ENCODE measurements around the gene CDKN1B. TPM values are rescaled to one million over a fixed set of nuclear protein-coding genes. Genes with fewer than 3 reads are reported as not detected.

CDKN1B gene
- total and polyA plus RNA-seq, 2 of the 13 experiments (the other 11 are each of a cell fraction or from before 2014, with no cell fraction given) = 20.1 to 37.2 TPM

DNA sequence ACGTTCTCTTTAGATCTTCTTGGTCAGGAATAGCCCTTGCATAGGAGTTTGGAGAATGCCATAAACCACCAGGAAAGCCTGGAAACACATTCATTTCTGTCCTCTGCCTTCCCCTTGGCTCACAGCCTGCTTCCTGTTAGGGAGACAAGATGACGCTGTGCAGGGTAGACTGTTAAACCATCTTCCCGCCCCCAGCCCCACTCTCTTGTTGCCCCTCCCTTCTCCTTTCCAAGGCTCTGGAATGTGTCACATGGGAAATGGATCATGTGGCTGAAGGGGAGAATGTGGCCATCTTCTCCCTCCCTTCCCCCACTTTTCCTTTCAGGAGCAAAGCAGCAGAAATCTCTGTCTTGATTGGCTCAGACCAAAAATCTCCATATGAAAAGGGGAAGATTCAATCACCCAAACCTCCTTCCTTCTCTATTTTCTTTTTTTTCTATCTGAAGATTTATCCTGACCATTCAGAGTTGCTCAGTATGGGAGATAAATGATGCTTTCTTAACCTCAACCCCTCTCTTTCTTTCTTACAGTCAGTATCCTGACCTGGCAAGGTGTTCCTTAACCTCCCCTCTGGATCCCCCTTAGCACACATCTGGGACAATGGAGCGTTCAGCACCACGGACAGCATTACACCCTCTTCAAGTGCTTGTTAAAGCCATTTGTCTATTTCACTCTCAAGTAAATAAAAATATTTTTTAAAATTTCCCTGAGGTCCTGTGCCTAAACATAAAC, 32.6 kb upstream of the CDKN1B start (continued):
- TF ChIP-seq CSRNP1 (CRISPR knock-in tag; IDR thresholded peaks at IDR 0.05) (no peak), ISL2 (CRISPR knock-in tag; IDR thresholded peaks at IDR 0.05) (no peak), YY1 (IDR thresholded peaks at IDR 0.05; ENCODE audit: insufficient read depth, insufficient replicate concordance, low read depth, low read length) (no peak), CHCHD3 (CRISPR knock-in tag; IDR thresholded peaks at IDR 0.05) (no peak), DR1 (CRISPR knock-in tag; IDR thresholded peaks at IDR 0.05) (no peak), ZNF331 (CRISPR knock-in tag; IDR thresholded peaks at IDR 0.05) (peak; percentile 41; the same call in 1 of the 2 replicates), ZNF292 (CRISPR knock-in tag; IDR thresholded peaks at IDR 0.05; ENCODE audit: borderline replicate concordance, low read depth) (no peak), ZBTB42 (CRISPR knock-in tag; IDR thresholded peaks at IDR 0.05) (no peak), KDM3A (CRISPR knock-in tag; IDR thresholded peaks at IDR 0.05; ENCODE audit: low read depth) (no peak), RARA (CRISPR knock-in tag; IDR thresholded peaks at IDR 0.05) (peak; percentile 21; the same call in 1 of the 2 replicates), ATF7-NPFF (CRISPR knock-in tag; IDR thresholded peaks at IDR 0.05; ENCODE audit: low read depth) (no peak), POGZ (CRISPR knock-in tag; IDR thresholded peaks at IDR 0.05) (no peak), ZNF557 (CRISPR knock-in tag; IDR thresholded peaks at IDR 0.05) (no peak), MEIS1 (CRISPR knock-in tag; IDR thresholded peaks at IDR 0.05; ENCODE audit: borderline replicate concordance) (no peak), IRF2 (CRISPR knock-in tag; IDR thresholded peaks at IDR 0.05) (no peak), ZMYM3 (CRISPR knock-in tag; IDR thresholded peaks at IDR 0.05) (no peak), KLF16 (CRISPR knock-in tag; IDR thresholded peaks at IDR 0.05) (0 out of 4 replicates have a peak, but pooled peaks of 1 of the 2 experiments have one; percentile 43), ZNF644 (CRISPR knock-in tag; IDR thresholded peaks at IDR 0.05; ENCODE audit: low read depth) (peak; percentile 32; the same call in 1 of the 2 replicates)
- TF ChIP-seq, protein P1, sequence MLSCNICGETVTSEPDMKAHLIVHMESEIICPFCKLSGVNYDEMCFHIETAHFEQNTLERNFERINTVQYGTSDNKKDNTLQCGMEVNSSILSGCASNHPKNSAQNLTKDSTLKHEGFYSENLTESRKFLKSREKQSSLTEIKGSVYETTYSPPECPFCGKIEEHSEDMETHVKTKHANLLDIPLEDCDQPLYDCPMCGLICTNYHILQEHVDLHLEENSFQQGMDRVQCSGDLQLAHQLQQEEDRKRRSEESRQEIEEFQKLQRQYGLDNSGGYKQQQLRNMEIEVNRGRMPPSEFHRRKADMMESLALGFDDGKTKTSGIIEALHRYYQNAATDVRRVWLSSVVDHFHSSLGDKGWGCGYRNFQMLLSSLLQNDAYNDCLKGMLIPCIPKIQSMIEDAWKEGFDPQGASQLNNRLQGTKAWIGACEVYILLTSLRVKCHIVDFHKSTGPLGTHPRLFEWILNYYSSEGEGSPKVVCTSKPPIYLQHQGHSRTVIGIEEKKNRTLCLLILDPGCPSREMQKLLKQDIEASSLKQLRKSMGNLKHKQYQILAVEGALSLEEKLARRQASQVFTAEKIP (CRISPR knock-in tag; IDR thresholded peaks at IDR 0.05; ENCODE audit: borderline replicate concordance) = no peak
- TF ChIP-seq, protein P2, sequence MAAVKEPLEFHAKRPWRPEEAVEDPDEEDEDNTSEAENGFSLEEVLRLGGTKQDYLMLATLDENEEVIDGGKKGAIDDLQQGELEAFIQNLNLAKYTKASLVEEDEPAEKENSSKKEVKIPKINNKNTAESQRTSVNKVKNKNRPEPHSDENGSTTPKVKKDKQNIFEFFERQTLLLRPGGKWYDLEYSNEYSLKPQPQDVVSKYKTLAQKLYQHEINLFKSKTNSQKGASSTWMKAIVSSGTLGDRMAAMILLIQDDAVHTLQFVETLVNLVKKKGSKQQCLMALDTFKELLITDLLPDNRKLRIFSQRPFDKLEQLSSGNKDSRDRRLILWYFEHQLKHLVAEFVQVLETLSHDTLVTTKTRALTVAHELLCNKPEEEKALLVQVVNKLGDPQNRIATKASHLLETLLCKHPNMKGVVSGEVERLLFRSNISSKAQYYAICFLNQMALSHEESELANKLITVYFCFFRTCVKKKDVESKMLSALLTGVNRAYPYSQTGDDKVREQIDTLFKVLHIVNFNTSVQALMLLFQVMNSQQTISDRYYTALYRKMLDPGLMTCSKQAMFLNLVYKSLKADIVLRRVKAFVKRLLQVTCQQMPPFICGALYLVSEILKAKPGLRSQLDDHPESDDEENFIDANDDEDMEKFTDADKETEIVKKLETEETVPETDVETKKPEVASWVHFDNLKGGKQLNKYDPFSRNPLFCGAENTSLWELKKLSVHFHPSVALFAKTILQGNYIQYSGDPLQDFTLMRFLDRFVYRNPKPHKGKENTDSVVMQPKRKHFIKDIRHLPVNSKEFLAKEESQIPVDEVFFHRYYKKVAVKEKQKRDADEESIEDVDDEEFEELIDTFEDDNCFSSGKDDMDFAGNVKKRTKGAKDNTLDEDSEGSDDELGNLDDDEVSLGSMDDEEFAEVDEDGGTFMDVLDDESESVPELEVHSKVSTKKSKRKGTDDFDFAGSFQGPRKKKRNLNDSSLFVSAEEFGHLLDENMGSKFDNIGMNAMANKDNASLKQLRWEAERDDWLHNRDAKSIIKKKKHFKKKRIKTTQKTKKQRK (IDR thresholded peaks at IDR 0.05; ENCODE audit: low read length) = no peak
- TF ChIP-seq, protein P3, sequence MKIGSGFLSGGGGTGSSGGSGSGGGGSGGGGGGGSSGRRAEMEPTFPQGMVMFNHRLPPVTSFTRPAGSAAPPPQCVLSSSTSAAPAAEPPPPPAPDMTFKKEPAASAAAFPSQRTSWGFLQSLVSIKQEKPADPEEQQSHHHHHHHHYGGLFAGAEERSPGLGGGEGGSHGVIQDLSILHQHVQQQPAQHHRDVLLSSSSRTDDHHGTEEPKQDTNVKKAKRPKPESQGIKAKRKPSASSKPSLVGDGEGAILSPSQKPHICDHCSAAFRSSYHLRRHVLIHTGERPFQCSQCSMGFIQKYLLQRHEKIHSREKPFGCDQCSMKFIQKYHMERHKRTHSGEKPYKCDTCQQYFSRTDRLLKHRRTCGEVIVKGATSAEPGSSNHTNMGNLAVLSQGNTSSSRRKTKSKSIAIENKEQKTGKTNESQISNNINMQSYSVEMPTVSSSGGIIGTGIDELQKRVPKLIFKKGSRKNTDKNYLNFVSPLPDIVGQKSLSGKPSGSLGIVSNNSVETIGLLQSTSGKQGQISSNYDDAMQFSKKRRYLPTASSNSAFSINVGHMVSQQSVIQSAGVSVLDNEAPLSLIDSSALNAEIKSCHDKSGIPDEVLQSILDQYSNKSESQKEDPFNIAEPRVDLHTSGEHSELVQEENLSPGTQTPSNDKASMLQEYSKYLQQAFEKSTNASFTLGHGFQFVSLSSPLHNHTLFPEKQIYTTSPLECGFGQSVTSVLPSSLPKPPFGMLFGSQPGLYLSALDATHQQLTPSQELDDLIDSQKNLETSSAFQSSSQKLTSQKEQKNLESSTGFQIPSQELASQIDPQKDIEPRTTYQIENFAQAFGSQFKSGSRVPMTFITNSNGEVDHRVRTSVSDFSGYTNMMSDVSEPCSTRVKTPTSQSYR (CRISPR knock-in tag; IDR thresholded peaks at IDR 0.05; ENCODE audit: borderline replicate concordance) = no peak
